WTC11 (cell line): ENCODE data around the gene MACC1. TPM values are rescaled to one million over a fixed set of nuclear protein-coding genes. Genes with fewer than 3 reads are reported as not detected.

ENCODE experiments used
- ATAC-seq: fragments of 200-7000 bp; cut with Tn5 transposase; 2 replicates; pipeline ENCODE4 v1.10.0; 2021; ENCODE audit warnings: mild to moderate bottlenecking, moderate library complexity
- CTCF ChIA-PET: fragments of 300-600 bp; sonication (Branson Sonifier 250); formaldehyde crosslinking; loops from one replicate; lab custom pipeline; 2021; ENCODE audit warnings: antibody characterized with exemption; lab: Charles Lee
- POLR2A ChIA-PET: fragments of 350-600 bp; sonication (Branson Sonifier 250); formaldehyde crosslinking; loops from one replicate; lab custom pipeline; 2021; ENCODE audit warnings: antibody characterized with exemption; lab: Charles Lee
- DNase-seq: peaks from one replicate; pipeline ENCODE4 v3.0.0; 2021; ENCODE audit warnings: low spot score
- H3K27ac Mint-ChIP-seq: 2 replicates; pipeline ENCODE4 v1.8.0; 2021; ENCODE audit warnings: mixed read lengths
- H3K27me3 Mint-ChIP-seq: 2 replicates; pipeline ENCODE4 v1.8.0; 2021; ENCODE audit warnings: low read depth, mild to moderate bottlenecking, moderate library complexity, mixed read lengths
- H3K36me3 Mint-ChIP-seq: 2 replicates; pipeline ENCODE4 v1.8.0; 2021; ENCODE audit warnings: mixed read lengths
- H3K4me1 Mint-ChIP-seq: 2 replicates; pipeline ENCODE4 v1.8.0; 2022; ENCODE audit warnings: mixed read lengths
- H3K4me3 Mint-ChIP-seq: 2 replicates; pipeline ENCODE4 v1.8.0; 2021; ENCODE audit warnings: mild to moderate bottlenecking, moderate library complexity, mixed read lengths
- H3K9me3 Mint-ChIP-seq: 2 replicates; pipeline ENCODE4 v1.8.0; 2021; ENCODE audit warnings: mixed read lengths
- CDX4 ChIP-seq: fragments of 250-450 bp; sonication (Bioruptor Pico); IDR thresholded peaks from 2 replicates; pipeline ENCODE4 v1.9.0; 2021; ENCODE audit warnings: moderate library complexity, mild to moderate bottlenecking, inconsistent platforms, borderline replicate concordance
- CREM ChIP-seq: sonication (generic); formaldehyde crosslinking; IDR thresholded peaks from 2 replicates; pipeline ENCODE4 v1.8.1; 2022; ENCODE audit warnings: mild to moderate bottlenecking, missing genetic modification reagents, moderate library complexity
- ELF4 ChIP-seq: sonication (generic); formaldehyde crosslinking; IDR thresholded peaks from 2 replicates; pipeline ENCODE4 v1.8.1; 2022; ENCODE audit warnings: low read depth, mild to moderate bottlenecking, moderate library complexity, missing genetic modification reagents
- MAX ChIP-seq: sonication (generic); formaldehyde crosslinking; IDR thresholded peaks from 2 replicates; pipeline ENCODE4 v1.8.0; 2022; ENCODE audit warnings: mild to moderate bottlenecking, missing genetic modification reagents
- NFATC4 ChIP-seq: fragments of 250-450 bp; sonication (Bioruptor Pico); IDR thresholded peaks from 2 replicates; pipeline ENCODE4 v1.9.0; 2021; ENCODE audit warnings: mild to moderate bottlenecking
- OVOL2 ChIP-seq: fragments of 250-450 bp; sonication (Bioruptor Pico); IDR thresholded peaks from 2 replicates; pipeline ENCODE4 v1.9.0; 2021; ENCODE audit warnings: mild to moderate bottlenecking, borderline replicate concordance
- RELA ChIP-seq: sonication (generic); formaldehyde crosslinking; IDR thresholded peaks from 2 replicates; pipeline ENCODE4 v1.8.1; 2022; ENCODE audit warnings: missing genetic modification reagents, mild to moderate bottlenecking, borderline replicate concordance
- SOX15 ChIP-seq: fragments of 250-450 bp; sonication (Bioruptor Pico); IDR thresholded peaks from 2 replicates; pipeline ENCODE4 v1.9.0; 2021; ENCODE audit warnings: mild to moderate bottlenecking
- TCF7 ChIP-seq: sonication (generic); formaldehyde crosslinking; IDR thresholded peaks from 2 replicates; pipeline ENCODE4 v1.8.0; 2022; ENCODE audit warnings: mild to moderate bottlenecking, low read depth, missing genetic modification reagents, moderate library complexity
- TEAD1 ChIP-seq: sonication (generic); formaldehyde crosslinking; IDR thresholded peaks from 2 replicates; pipeline ENCODE4 v1.8.0; 2022; ENCODE audit warnings: mild to moderate bottlenecking, missing genetic modification reagents
- TEAD4 ChIP-seq: sonication (generic); formaldehyde crosslinking; IDR thresholded peaks from 2 replicates; pipeline ENCODE4 v1.8.0; 2022; ENCODE audit warnings: mild to moderate bottlenecking, missing genetic modification reagents
- USF2 ChIP-seq: sonication (generic); formaldehyde crosslinking; IDR thresholded peaks from 2 replicates; pipeline ENCODE4 v1.8.1; 2023; ENCODE audit warnings: mild to moderate bottlenecking, missing genetic modification reagents, moderate library complexity
- ZBTB43 ChIP-seq: sonication (generic); formaldehyde crosslinking; IDR thresholded peaks from 2 replicates; pipeline ENCODE4 v1.8.1; 2023; ENCODE audit warnings: mild to moderate bottlenecking, missing genetic modification reagents
- ZNF232 ChIP-seq: sonication (generic); formaldehyde crosslinking; IDR thresholded peaks from 2 replicates; pipeline ENCODE4 v1.8.0; 2022; ENCODE audit warnings: mild to moderate bottlenecking, missing genetic modification reagents
- ZNF396 ChIP-seq: fragments of 250-450 bp; sonication (Bioruptor Pico); IDR thresholded peaks from 2 replicates; pipeline ENCODE4 v1.8.0; 2021; ENCODE audit warnings: mild to moderate bottlenecking, moderate library complexity, borderline replicate concordance
- ZSCAN18 ChIP-seq: fragments of 250-450 bp; sonication (Bioruptor Pico); IDR thresholded peaks from 2 replicates; pipeline ENCODE4 v2.1.2; 2022; ENCODE audit warnings: mild to moderate bottlenecking, moderate library complexity
- total RNA-seq: library from RNA; stranded (reverse); gene quantifications from 3 replicates; pipeline ENCODE4 v1.2.3, GENCODE V29; 2021
- TF ChIP-seq, protein P1 (sequence below): fragments of 250-450 bp; sonication (Bioruptor Pico); conservative IDR thresholded peaks from 2 replicates; pipeline ENCODE4 v1.9.0; 2021; ENCODE audit warnings: mild to moderate bottlenecking
- TF ChIP-seq, protein P2 (sequence below): sonication (generic); formaldehyde crosslinking; IDR thresholded peaks from 2 replicates; pipeline ENCODE4 v1.8.1; 2023; ENCODE audit warnings: mild to moderate bottlenecking, missing genetic modification reagents
- TF ChIP-seq, protein P3 (sequence below): sonication (generic); formaldehyde crosslinking; IDR thresholded peaks from 2 replicates; pipeline ENCODE4 v1.8.0; 2022; ENCODE audit warnings: mild to moderate bottlenecking, missing genetic modification reagents

The MACC1 gene
- total RNA-seq, 1 experiment from 2014 or later = 14.6 TPM

DNA sequence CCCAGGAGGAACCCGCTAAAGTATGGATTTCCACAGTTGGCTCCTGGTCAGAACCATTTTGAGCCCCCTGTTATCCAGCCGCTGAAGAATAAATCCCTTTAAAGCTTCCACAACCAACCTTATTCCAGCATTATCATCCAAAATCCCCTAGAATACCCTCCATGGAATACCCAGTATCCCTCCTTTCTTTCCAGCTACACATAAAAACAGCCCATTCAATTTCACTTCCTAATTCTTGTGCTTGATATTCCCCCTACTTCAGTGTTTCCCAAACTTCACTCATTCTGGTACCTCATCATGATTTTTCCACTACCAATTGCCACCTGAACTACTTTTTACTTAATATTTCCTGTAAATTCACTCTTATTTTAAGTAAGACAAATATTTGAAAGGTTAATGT, 3.1 kb downstream of the MACC1 start:
- peaks cover 28% of the 10 kb centered on the region for H3K36me3 Mint-ChIP-seq
- H3K4me3 Mint-ChIP-seq = no peak overlapping the region
- ATAC-seq (no peak), DNase-seq (no peak)
- peaks cover 29% of the 10 kb centered on the region for H3K4me1 Mint-ChIP-seq
- ChIA-PET CTCF (no interaction called here), POLR2A (interaction anchor here (0.6 kb wide), 1 partner anchor 108 kb away, joined by 10 read pairs; no protein-coding TSS in a partner anchor)
- TF ChIP-seq CDX4 (no peak), ZBTB43 (CRISPR knock-in tag) (no peak), CREM (CRISPR knock-in tag) (no peak), SOX15 (no peak), ZNF396 (CRISPR knock-in tag) (no peak), RELA (no peak), TEAD1 (CRISPR knock-in tag) (no peak)
- TF ChIP-seq, protein P1, sequence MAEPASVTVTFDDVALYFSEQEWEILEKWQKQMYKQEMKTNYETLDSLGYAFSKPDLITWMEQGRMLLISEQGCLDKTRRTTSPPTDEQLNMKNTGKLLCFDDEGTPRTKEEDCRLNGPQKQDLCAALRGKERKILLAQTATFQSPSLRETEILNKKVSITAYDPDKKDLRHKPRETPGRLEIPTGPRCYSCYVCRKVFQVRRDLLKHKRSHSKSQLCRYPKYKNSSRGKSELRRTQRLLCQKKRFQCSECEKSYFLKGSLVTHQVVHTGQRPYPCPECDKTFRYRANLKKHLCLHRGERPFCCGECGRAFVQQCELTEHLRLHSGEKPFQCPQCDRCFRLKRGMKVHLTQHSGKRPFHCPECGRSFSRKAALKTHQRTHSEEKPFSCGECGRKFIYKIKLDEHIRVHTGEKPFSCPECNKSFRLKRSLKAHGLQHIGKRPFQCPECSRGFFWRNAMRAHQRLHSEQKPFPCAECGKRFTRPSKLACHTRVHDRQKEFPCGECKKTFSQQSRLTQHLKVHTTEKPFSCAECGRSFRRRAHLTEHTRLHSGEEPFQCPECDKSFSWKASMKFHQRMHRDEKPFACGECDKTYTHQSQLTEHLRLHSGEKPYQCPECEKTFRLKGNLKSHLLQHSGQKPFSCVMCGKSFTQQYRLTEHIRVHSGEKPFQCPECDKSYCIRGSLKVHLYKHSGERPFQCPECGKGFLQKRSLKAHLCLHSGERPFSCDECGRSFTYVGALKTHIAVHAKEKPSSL (CRISPR knock-in tag) = no peak
- no peaks in the 10 kb centered on the region; the same call in 1 of the 2 replicates for H3K27me3 Mint-ChIP-seq
- peaks cover 32% of the 10 kb centered on the region for H3K9me3 Mint-ChIP-seq
- no peak overlapping the region for H3K27ac Mint-ChIP-seq

DNA sequence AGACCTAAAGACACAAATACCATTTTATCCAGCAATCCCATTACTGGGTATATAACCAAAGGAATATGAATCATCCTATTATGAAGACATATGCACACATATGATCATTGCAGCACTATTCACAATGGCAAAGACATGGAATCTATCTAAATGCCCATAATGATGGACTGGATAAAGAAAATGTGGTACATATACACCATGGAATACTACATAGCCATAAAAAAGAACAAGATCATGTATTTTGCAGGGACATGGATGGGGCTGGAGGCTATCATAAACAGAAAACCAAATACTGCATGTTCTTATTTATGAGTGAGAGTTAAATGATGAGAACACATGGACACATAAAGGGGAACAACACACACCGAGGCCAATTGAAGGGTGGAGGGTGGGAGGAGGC, 3.8 kb downstream of the MACC1 start:
- DNase-seq (no peak), ATAC-seq (no peak)
- Mint-ChIP-seq H3K36me3 (peaks cover 36% of the 10 kb centered on the region), H3K27me3 (no peaks in the 10 kb centered on the region; the same call in 1 of the 2 replicates), H3K4me1 (peaks cover 21% of the 10 kb centered on the region), H3K27ac (no peak overlapping the region), H3K4me3 (no peak overlapping the region), H3K9me3 (peaks cover 40% of the 10 kb centered on the region)
- CTCF ChIA-PET = no interaction called here
- TF ChIP-seq NFATC4 (CRISPR knock-in tag) (no peak), ZSCAN18 (no peak)
- POLR2A ChIA-PET = interaction anchor here (0.6 kb wide), 1 partner anchor 109 kb away, joined by 10 read pairs; no protein-coding TSS in a partner anchor

GRCh38 chr7:20211376-20211775, 5.8 kb downstream of the MACC1 start:
- H3K36me3 Mint-ChIP-seq = peaks cover 43% of the 10 kb centered on the region
- ChIA-PET POLR2A (no interaction called here), CTCF (no interaction called here)
- peaks cover 6% of the 10 kb centered on the region for H3K4me1 Mint-ChIP-seq
- no peak overlapping the region for H3K4me3 Mint-ChIP-seq
- DNase-seq (no peak), ATAC-seq (no peak)
- peaks cover 52% of the 10 kb centered on the region for H3K9me3 Mint-ChIP-seq
- no peak overlapping the region for H3K27ac Mint-ChIP-seq
- no peaks in the 10 kb centered on the region; the same call in 1 of the 2 replicates for H3K27me3 Mint-ChIP-seq
- TF ChIP-seq, protein P2, sequence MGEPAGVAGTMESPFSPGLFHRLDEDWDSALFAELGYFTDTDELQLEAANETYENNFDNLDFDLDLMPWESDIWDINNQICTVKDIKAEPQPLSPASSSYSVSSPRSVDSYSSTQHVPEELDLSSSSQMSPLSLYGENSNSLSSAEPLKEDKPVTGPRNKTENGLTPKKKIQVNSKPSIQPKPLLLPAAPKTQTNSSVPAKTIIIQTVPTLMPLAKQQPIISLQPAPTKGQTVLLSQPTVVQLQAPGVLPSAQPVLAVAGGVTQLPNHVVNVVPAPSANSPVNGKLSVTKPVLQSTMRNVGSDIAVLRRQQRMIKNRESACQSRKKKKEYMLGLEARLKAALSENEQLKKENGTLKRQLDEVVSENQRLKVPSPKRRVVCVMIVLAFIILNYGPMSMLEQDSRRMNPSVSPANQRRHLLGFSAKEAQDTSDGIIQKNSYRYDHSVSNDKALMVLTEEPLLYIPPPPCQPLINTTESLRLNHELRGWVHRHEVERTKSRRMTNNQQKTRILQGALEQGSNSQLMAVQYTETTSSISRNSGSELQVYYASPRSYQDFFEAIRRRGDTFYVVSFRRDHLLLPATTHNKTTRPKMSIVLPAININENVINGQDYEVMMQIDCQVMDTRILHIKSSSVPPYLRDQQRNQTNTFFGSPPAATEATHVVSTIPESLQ (CRISPR knock-in tag) = no peak
- TF ChIP-seq ELF4 (CRISPR knock-in tag) (no peak), ZSCAN18 (no peak), ZNF232 (CRISPR knock-in tag) (no peak), TEAD4 (CRISPR knock-in tag) (no peak), USF2 (CRISPR knock-in tag) (no peak), MAX (no peak), CDX4 (no peak), TCF7 (CRISPR knock-in tag) (no peak), OVOL2 (CRISPR knock-in tag) (no peak)
- TF ChIP-seq, protein P3, sequence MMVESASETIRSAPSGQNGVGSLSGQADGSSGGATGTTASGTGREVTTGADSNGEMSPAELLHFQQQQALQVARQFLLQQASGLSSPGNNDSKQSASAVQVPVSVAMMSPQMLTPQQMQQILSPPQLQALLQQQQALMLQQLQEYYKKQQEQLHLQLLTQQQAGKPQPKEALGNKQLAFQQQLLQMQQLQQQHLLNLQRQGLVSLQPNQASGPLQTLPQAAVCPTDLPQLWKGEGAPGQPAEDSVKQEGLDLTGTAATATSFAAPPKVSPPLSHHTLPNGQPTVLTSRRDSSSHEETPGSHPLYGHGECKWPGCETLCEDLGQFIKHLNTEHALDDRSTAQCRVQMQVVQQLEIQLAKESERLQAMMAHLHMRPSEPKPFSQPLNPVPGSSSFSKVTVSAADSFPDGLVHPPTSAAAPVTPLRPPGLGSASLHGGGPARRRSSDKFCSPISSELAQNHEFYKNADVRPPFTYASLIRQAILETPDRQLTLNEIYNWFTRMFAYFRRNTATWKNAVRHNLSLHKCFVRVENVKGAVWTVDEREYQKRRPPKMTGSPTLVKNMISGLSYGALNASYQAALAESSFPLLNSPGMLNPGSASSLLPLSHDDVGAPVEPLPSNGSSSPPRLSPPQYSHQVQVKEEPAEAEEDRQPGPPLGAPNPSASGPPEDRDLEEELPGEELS (CRISPR knock-in tag) = no peak
